ENCODE measurements around the gene ATG13.

Gene ATG13

DNA sequence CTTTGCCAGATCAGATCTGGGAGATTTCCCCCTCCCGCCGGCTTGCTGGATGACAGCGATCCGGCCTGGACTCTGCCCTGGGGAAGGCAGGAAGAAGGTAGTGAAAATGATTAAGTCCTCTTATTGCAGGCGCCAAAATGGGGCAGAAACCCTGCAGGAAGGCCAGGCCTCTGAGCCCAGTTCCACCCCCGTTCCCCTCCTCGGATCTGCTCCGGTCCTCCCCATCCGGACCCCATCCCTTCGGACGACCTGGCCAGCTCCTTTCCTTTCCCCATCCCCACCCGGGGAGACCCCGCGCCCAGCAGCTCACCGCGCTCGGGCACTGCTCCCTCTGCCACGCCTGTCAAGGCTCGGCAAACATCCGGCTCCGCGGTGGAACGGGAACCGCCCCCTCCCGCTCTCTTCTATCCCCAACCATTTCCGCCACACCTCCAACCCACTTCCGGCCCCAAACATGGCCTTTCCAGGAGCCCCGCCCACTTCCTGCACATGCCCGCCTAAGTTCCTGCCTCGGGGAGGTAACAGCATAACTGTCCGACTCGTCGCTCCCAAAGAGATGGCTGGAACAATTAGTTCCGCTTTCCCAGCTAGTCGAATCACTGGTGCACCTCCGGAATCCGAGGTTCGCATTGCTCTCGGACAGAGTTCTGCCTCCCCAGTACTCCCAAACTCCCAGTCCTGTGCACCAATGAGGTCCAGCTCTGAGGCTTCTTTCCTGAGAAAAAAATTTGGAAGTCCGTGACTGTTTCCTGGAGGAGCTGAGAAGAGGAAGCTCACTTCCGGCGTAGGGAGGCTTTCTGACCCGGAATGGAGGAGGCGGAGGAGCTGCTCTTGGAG lies 83.1 kb downstream of the ATG13 start, which contains the start of the genes ARHGAP1 and ZNF408 (continued):
- no peak for TF ChIP-seq ZNF768 (tag by site-specific recombination; IDR thresholded peaks at IDR 0.05)
- TF ChIP-seq ZNF48 (tag by site-specific recombination; IDR thresholded peaks at IDR 0.05) = no peak
- no peak for TF ChIP-seq ZNF132 (tag by site-specific recombination; IDR thresholded peaks at IDR 0.05; ENCODE audit: borderline replicate concordance)
- TF ChIP-seq, protein P1, sequence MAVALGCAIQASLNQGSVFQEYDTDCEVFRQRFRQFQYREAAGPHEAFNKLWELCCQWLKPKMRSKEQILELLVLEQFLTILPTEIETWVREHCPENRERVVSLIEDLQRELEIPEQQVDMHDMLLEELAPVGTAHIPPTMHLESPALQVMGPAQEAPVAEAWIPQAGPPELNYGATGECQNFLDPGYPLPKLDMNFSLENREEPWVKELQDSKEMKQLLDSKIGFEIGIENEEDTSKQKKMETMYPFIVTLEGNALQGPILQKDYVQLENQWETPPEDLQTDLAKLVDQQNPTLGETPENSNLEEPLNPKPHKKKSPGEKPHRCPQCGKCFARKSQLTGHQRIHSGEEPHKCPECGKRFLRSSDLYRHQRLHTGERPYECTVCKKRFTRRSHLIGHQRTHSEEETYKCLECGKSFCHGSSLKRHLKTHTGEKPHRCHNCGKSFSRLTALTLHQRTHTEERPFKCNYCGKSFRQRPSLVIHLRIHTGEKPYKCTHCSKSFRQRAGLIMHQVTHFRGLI (tag by site-specific recombination; IDR thresholded peaks at IDR 0.05) = peak; percentile 66
- no peak for TF ChIP-seq ZNF211 (tag by site-specific recombination; IDR thresholded peaks at IDR 0.05; ENCODE audit: low read depth)
- TF ChIP-seq ZNF792 (tag by site-specific recombination; IDR thresholded peaks at IDR 0.05) = no peak
- TF ChIP-seq ZNF777 (tag by site-specific recombination; IDR thresholded peaks at IDR 0.05; ENCODE audit: borderline replicate concordance) = no peak; the same call in 1 of the 2 replicates
- peak; percentile 97 for TF ChIP-seq ZNF394 (tag by site-specific recombination; IDR thresholded peaks at IDR 0.05; ENCODE audit: borderline replicate concordance)
- TF ChIP-seq ZNF555 (tag by site-specific recombination; conservative IDR thresholded peaks at IDR 0.05) = no peak
- no peak for TF ChIP-seq ZNF423 (tag by site-specific recombination; IDR thresholded peaks at IDR 0.05)
- TF ChIP-seq, protein P2, sequence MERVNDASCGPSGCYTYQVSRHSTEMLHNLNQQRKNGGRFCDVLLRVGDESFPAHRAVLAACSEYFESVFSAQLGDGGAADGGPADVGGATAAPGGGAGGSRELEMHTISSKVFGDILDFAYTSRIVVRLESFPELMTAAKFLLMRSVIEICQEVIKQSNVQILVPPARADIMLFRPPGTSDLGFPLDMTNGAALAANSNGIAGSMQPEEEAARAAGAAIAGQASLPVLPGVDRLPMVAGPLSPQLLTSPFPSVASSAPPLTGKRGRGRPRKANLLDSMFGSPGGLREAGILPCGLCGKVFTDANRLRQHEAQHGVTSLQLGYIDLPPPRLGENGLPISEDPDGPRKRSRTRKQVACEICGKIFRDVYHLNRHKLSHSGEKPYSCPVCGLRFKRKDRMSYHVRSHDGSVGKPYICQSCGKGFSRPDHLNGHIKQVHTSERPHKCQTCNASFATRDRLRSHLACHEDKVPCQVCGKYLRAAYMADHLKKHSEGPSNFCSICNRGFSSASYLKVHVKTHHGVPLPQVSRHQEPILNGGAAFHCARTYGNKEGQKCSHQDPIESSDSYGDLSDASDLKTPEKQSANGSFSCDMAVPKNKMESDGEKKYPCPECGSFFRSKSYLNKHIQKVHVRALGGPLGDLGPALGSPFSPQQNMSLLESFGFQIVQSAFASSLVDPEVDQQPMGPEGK (tag by site-specific recombination; IDR thresholded peaks at IDR 0.05) = peak; percentile 89
- no peak for TF ChIP-seq BCL11A (tag by site-specific recombination; IDR thresholded peaks at IDR 0.05; ENCODE audit: low read depth)
- TF ChIP-seq ZFP3 (tag by site-specific recombination; IDR thresholded peaks at IDR 0.05; ENCODE audit: low read depth) = no peak
- TF ChIP-seq GLIS2 (tag by site-specific recombination; IDR thresholded peaks at IDR 0.05) = peak; percentile 69
- TF ChIP-seq YY1 (tag by site-specific recombination; IDR thresholded peaks at IDR 0.05) = peak; percentile 83
- TF ChIP-seq ZNF670 (tag by site-specific recombination; IDR thresholded peaks at IDR 0.05; ENCODE audit: low read depth) = no peak

DNA sequence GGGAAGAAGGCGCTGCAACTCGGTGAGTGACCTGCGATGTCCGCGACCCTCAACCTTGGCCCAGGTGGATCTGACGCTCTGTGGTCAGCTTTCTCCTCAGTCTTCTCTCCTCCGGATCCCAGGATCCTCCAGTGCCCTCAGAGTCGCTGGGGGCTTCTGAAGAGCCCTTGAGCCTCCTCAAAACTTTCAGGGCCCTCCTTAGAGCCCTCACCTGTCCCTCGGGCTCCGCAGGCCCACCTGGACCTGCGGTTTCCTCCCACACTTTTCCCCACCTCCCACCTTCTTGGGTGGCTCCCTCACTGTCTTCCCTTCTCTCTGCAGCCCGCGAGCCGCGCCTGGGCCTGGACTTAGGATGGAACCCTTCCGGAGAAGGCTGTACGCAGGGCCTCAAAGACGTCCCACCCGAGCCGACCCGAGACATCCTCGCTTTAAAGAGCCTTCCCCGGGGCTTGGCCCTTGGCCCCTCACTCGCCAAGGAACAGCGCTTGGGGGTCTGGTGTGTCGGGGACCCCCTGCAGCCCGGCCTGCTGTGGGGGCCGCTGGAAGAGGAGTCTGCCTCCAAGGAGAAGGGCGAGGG lies 83.8 kb downstream of the ATG13 start:
- Histone ChIP-seq H3K36me3 (ENCODE audit: control insufficient read depth in 2 of 2, insufficient read depth in 1 of 2, low read length in 2 of 2) (peaks cover 4 to 49% of the 10 kb centered on the region in 2 experiments; a peak in 2 of 3 replicates), H3K4me1 (ENCODE audit: control insufficient read depth, insufficient read depth, low read length) (no peaks in the 10 kb centered on the region), H3K9me3 (ENCODE audit: control insufficient read depth, insufficient read depth, low read depth, low read length) (no peaks in the 10 kb centered on the region), H3K4me3 (ENCODE audit: low read depth, low read length) (peak overlapping the region; percentile 76), H3K27ac (ENCODE audit: extremely low read depth, low read depth, low read length) (peak overlapping the region; percentile 87)
- POLR2A ChIA-PET = interaction anchor here (0.6 to 2.0 kb wide), 12 partner anchors 9 to 641 kb away, joined by 3 to 9 read pairs (median 4); partner anchors contain the start of genes AMBRA1 and ATG13
- CTCF ChIA-PET = interaction anchor here (0.9 kb wide), 1 partner anchor 334 kb away, joined by 3 read pairs; no protein-coding TSS in a partner anchor
- TF ChIP-seq ZNF223 (tag by site-specific recombination; IDR thresholded peaks at IDR 0.05) = no peak
- no peak for TF ChIP-seq ZNF2 (tag by site-specific recombination; IDR thresholded peaks at IDR 0.05)
- TF ChIP-seq HOXC10 (CRISPR knock-in tag; IDR thresholded peaks at IDR 0.05) = 0 out of 2 replicates have a peak, but pooled peaks have one; percentile 55
- TF ChIP-seq, protein P3, sequence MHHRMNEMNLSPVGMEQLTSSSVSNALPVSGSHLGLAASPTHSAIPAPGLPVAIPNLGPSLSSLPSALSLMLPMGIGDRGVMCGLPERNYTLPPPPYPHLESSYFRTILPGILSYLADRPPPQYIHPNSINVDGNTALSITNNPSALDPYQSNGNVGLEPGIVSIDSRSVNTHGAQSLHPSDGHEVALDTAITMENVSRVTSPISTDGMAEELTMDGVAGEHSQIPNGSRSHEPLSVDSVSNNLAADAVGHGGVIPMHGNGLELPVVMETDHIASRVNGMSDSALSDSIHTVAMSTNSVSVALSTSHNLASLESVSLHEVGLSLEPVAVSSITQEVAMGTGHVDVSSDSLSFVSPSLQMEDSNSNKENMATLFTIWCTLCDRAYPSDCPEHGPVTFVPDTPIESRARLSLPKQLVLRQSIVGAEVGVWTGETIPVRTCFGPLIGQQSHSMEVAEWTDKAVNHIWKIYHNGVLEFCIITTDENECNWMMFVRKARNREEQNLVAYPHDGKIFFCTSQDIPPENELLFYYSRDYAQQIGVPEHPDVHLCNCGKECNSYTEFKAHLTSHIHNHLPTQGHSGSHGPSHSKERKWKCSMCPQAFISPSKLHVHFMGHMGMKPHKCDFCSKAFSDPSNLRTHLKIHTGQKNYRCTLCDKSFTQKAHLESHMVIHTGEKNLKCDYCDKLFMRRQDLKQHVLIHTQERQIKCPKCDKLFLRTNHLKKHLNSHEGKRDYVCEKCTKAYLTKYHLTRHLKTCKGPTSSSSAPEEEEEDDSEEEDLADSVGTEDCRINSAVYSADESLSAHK (tag by site-specific recombination; IDR thresholded peaks at IDR 0.05) = 0 out of 2 replicates have a peak, but pooled peaks have one; percentile 3
- TF ChIP-seq ZNF16 (tag by site-specific recombination; IDR thresholded peaks at IDR 0.05; ENCODE audit: low read depth) = no peak
- no peak for TF ChIP-seq ZNF114 (tag by site-specific recombination; IDR thresholded peaks at IDR 0.05)
- TF ChIP-seq SALL2 (tag by site-specific recombination; IDR thresholded peaks at IDR 0.05; ENCODE audit: borderline replicate concordance) = no peak
- no peak for TF ChIP-seq TCF7L2 (IDR thresholded peaks at IDR 0.05; ENCODE audit: borderline replicate concordance, low read depth, low read length)
- TF ChIP-seq GLIS2 (tag by site-specific recombination; IDR thresholded peaks at IDR 0.05) = peak; percentile 45
- TF ChIP-seq ZNF747 (tag by site-specific recombination; IDR thresholded peaks at IDR 0.05) = no peak
- no peak for TF ChIP-seq HOXD13 (CRISPR knock-in tag; IDR thresholded peaks at IDR 0.05; ENCODE audit: borderline replicate concordance)
- no peak for TF ChIP-seq ZBTB7A (tag by site-specific recombination; IDR thresholded peaks at IDR 0.05; ENCODE audit: low read depth)

All from HEK293 (cell line).